ENCODE results near the gene ARG2.

GRCh38 chr14:67666750-67667449 lies 47.2 kb downstream of the ARG2 start:
- TF ChIP-seq CTCF (IDR thresholded peaks at IDR 0.05; ENCODE audit: borderline replicate concordance, extremely low read depth, low read length, poor library complexity, severe bottlenecking) (peak; percentile 80), EZH2 (IDR thresholded peaks at IDR 0.05; ENCODE audit: borderline replicate concordance, low read depth, low read length, severe bottlenecking) (no peak)
